OCI-LY1 (cell line): ENCODE results near the gene MET.

ENCODE experiments used
- EZH2 ChIP-seq: fragments of 200-600 bp; sonication (generic), shearing (Covaris generic); IDR thresholded peaks from 2 replicates; pipeline ENCODE4 v1.8.0; 2017; ENCODE audit warnings: borderline replicate concordance, mixed run types, mild to moderate bottlenecking, antibody characterized with exemption, low read length, moderate library complexity, mixed read lengths
- TF ChIP-seq, protein P1 (sequence below): fragments of 200-600 bp; sonication (generic), shearing (Covaris generic); IDR thresholded peaks from 2 replicates; pipeline ENCODE4 v1.5.1; 2017; ENCODE audit warnings: mild to moderate bottlenecking, antibody characterized with exemption, low read length, moderate library complexity, mixed read lengths

DNA sequence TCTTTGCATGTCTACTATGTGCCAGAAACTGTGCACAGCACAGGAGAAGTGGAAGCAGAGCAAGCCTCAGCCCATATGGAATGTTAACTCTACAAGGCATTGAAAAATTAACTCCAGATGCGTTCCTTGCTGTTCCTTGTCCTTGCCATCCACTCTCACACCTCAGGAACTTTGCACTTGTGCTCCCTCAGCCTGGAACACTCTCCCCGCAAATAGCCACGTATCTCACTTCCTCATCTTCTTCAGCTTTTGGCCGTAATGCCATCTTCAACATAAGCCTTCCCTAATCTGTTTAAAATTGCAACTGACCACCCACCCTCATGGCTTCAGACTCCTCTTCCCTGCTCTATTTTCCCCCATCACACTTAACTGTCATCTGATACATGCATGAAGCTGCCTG lies 107.2 kb downstream of the MET start:
- TF ChIP-seq, protein P1, sequence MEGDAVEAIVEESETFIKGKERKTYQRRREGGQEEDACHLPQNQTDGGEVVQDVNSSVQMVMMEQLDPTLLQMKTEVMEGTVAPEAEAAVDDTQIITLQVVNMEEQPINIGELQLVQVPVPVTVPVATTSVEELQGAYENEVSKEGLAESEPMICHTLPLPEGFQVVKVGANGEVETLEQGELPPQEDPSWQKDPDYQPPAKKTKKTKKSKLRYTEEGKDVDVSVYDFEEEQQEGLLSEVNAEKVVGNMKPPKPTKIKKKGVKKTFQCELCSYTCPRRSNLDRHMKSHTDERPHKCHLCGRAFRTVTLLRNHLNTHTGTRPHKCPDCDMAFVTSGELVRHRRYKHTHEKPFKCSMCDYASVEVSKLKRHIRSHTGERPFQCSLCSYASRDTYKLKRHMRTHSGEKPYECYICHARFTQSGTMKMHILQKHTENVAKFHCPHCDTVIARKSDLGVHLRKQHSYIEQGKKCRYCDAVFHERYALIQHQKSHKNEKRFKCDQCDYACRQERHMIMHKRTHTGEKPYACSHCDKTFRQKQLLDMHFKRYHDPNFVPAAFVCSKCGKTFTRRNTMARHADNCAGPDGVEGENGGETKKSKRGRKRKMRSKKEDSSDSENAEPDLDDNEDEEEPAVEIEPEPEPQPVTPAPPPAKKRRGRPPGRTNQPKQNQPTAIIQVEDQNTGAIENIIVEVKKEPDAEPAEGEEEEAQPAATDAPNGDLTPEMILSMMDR: no peak
- no peak for TF ChIP-seq EZH2
